Stimulated activated CD8-positive, alpha-beta memory T cell treated with anti-CD3 and anti-CD28 coated beads, Interleukin-4, amount 100 ng/mL, for 4 hours (primary cell): ENCODE results near the gene TET1.
"Not testable (repeated sequence)": the region's sequence is repeated elsewhere in the genome, so short reads cannot be mapped to it uniquely, and the experiment has no call there.

ENCODE experiments used
- DNase-seq, 2 donors: peaks; one replicate each; pipeline ENCODE4 v3.0.0-alpha.2; 2020; ENCODE audit warnings: low read depth in 2 of 2, low spot score in 1 of 2

Gene TET1

GRCh38 chr10:68560186-68560942, at the start of gene TET1:
Gene TET1, plus strand, starts transcription at chr10:68560337. Its CDS starts 12,002 bp downstream, at chr10:68572339.
- no peak for DNase-seq

DNA sequence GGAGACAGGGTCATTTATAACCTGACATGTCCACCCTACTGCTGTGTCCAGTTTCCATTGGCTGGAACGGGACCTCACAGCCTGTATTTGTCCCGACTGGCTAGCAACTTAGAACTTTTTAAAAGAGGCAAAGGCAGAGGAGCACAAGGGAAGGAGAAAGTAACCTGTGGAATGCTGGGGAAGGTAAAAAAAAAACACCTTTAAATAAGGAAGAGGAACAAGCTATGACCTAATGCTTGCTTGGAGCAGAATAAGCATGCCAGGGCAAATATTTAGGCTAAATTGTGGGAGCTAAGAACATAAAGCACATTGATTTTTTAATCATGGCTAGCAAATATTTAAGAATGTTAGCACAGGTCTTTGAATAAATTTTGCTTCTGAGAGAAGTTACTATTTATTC, 43.9 kb upstream of the TET1 start:
- DNase-seq = not testable (repeated sequence)

DNA sequence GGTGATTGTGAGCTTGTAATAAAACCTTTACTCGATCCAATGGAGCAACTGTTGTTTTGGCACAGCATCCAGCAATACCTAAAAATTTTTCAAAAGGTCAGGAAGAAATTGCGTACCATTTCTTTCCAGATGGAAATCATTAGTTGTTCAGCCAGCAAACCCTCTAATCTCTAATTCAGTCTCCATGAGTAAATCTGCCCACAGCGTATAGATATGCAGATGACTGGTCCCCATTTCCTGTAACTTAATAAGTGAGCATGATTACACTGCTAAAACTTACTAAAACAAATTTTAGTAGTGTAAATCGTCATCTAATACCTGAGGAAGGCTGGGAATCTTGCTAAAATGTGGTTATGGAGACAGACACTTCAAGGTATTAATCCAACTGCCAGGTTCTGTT, 43.4 kb upstream of the TET1 start:
- DNase-seq = no peak

- no peak for DNase-seq
These were observed 42.9 kb upstream of the TET1 start for GRCh38 chr10:68517188-68517587.

DNA sequence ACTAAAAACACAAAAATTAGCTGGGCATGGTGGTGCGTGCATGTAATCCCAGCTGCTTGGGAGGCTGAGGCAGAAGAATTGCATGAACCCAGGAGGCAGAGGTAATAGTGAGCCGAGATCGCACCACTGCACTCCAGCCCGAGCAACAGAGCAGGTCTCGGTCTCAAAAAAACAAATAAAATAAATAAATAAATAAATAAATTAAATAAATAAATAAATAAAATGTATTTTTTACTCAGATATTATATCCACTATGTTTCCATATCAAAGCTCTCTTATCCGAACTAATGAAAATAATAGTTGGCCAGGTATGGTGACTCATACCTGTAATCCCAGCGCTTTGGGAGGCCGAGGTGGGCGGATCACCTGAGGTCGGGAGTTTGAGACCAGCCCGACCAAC, 41.5 kb upstream of the TET1 start:
- DNase-seq = not testable (repeated sequence)

DNA sequence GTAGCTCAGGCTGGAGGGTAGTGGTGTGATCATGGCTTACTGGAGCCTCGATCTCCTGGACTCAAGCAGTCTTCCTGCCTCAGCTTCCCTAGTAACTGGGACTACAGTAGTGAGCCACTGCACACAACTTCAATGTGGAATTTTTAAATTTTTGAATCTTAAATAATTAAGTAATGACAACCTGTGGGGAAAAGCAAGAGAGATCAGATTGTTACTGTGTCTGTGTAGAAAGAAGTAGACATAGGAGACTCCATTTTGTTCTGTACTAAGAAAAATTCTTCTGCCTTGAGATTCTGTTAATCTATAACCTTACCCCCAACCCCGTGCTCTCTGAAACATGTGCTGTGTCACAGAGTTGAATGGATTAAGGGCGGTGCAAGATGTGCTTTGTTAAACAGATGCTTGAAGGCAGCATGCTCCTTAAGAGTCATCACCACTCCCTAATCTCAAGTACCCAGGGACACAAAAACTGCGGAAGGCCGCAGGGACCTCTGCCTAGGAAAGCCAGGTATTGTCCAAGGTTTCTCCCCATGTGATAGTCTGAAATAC, 34.6 kb upstream of the TET1 start:
- DNase-seq = not testable (repeated sequence)

GRCh38 chr10:68526634-68527307, 33.4 kb upstream of the TET1 start:
- DNase-seq = no peak

DNA sequence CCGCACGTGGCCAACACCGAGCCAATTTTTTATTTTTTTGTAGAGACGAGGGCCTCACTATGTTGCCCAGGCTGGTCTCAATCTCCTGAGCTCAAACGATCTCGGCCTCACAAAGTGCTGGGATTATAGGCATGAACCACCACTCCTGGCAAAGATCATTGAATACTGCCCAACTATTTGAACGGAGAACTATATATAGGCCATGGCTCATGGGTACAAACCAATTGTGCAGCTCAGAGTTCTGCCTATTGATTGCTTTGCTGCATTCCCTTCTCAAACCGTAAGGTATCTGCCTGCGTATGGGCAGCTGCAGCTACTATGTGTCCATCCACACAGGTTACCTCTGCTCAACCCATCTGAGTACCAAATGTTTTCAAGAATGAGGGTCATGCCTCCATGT, 23.2 kb upstream of the TET1 start:
- no peak for DNase-seq

- no peak for DNase-seq
These were observed 22.3 kb upstream of the TET1 start for GRCh38 chr10:68537796-68538195.

DNA sequence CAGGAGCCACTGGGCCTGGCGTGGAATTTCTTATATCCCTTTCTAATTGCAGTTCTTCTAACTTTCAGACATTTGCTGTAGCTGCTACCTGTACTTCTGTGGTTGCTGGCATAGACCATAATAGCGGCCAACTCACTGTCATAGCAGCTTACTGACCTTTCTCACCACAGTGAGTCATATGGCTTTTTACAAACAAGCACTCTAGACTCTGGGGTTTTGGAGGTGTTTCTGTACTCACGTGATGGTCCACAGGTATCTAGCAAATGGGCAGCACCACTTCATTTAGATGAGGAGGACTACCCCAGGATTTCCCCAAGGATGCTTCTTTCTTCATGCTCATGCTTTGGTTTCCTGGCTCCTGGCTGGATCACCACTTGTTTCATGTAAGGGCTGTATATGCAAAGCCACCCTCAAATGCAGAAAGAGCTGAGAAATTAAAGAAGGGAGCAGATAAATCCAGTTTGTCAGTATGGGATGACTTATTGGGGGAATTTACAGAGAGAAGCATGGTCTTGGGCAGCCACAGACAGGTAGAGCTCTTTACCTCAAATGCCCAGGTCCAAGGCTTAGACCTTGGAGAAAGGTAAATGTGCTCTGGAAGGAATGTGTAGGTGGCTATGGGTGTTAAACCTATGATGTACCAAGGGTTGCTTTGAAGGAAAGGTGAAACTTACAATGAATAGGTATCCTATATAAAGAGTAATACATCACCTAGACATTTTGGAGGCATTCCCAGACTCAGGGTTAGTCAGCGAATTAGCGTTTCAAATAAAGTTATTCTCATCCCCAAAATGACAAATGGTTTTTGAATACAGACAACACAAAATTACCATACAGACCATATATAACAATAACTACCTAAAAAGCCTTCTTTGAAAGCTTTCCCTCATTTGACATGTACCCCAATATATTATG, 16.9 kb upstream of the TET1 start:
- DNase-seq = no peak

DNA sequence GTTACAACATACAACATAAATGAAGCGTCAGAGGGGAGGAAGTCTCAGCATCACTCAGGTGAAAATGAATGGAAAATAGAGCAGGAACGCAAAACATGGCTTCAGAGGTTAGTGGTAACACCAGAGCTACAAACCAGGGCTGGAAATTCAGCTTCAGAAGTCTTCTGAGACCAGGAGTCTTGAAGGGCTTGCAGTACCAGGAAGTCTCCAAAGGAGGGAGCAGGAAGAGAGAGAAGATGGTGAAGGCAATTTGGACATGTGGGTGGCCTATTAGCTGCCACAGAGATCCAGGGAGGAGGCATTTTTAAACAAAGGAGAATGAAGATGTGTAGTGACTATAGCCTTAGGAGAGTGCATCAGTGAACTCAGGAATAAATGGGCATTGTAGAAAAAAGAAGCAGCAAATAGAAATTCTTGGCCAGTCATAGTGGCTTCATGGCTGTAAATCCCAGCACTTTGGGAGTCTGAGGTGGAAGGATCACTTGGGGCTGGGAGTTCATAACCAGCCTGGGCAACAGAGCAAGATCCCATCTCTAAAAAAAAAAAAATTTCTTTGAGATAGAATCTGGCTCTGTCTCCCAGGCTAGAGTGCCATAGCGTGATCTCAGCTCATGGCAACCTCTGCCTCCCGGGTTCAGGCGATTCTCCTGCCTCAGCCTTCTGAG, 9.3 kb upstream of the TET1 start:
- DNase-seq = no peak

DNA sequence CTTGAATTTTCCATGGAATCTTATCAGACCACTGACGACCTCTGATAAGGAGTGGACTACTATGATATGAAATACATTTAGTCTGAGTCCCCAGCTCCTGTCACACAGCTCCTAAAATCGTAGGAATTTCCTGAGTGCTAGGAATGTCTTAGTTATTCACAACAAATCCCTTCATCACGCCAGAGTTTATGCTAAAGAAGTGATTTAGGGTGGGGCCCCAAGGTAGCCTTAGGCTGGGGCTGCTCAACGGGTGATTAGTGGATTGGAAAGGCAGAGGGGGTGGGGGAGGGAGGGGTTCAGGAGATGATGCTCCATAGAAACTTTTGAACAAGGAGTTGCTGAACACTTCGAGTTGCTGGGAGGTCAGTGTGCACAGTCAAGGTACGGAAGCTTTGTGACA, 7.0 kb upstream of the TET1 start:
- DNase-seq = no peak

DNA sequence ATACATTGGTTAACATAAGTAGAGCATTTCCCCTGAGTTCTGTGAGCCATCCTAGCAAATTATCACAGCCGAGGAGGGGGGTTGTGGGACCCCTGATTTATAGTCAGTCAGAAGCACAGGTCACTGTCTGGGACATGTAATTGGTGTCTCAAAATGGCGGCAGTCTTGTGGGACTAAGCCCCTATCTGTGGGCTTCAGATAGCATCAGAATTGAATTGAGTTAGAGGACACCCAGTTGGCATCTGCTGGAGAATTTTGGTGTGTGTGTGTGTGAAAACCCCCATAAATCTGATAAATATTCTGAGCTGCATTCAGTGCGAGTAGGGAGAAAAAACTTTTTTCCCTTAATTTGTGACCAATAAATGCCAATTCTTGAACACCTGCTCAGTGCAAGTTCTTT, 6.5 kb upstream of the TET1 start:
- DNase-seq = no peak

GRCh38 chr10:68558478-68558877, 1.7 kb upstream of the TET1 start:
- no peak for DNase-seq

DNA sequence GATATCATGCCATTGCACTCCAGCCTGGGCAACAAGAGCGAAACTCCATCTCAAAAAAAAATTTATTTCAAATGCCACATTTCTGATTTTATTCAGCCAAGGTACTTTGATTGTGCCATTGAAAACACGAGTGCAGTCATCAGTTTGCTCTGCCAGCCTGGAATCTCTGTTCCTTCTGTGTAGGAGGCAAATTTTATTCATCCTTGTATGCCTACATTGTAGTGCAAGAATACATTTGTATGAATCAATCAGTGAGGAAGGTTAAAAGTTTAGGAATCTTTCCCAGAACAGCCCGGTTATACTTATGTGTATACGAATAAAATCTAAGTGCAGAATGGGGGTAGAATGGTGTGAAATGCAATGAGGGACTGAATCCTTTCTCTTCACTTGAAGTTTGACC, 886 bp upstream of the TET1 start:
- no peak for DNase-seq

GRCh38 chr10:68559841-68560185, 324 bp upstream of the TET1 start:
- DNase-seq = no peak

DNA sequence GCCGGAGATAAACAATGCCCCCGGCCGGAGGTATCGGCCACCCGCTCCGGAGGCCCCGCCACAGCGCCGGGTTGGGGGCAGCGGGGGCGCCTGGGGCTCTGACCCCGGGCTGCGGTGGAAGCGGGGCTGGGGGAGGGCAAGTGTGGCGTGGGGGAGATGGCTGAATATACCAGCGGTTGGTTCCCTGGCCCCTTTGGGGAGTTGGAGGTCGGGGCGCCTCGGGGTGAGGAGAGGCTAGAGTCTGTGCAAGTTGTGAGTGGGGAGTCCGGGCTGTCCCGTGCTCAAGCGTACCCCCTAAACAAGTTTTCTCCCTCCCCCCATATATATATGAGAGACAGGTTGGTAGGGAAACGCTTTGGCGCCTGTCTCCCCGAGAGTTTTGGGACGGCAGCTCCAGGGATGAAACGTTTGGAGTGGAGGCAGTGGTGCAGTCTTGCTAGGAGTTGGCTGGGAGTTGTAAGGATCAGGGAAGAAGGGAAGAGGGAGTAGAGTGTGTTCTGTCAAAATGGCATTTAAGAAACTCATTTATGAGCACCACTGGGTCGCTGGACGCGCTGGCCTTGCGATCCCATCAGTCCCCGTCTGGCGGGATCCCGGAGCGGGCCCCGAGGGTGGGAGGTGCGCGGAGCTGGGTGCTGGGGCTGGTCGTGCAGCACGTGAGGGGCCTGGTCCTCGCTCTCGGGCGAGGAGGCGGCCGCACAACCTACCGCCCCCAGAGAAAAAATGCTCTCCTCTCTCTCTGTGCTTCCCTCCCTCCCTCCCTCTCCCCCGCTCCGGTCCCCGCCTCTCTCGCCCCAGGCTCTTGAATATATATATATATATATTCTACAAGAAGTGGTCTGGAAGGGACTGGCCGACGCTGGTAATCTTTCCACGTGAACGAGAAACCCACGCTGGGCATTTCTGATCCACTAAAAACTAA, 1.1 kb downstream of the TET1 start:
- no peak for DNase-seq

DNA sequence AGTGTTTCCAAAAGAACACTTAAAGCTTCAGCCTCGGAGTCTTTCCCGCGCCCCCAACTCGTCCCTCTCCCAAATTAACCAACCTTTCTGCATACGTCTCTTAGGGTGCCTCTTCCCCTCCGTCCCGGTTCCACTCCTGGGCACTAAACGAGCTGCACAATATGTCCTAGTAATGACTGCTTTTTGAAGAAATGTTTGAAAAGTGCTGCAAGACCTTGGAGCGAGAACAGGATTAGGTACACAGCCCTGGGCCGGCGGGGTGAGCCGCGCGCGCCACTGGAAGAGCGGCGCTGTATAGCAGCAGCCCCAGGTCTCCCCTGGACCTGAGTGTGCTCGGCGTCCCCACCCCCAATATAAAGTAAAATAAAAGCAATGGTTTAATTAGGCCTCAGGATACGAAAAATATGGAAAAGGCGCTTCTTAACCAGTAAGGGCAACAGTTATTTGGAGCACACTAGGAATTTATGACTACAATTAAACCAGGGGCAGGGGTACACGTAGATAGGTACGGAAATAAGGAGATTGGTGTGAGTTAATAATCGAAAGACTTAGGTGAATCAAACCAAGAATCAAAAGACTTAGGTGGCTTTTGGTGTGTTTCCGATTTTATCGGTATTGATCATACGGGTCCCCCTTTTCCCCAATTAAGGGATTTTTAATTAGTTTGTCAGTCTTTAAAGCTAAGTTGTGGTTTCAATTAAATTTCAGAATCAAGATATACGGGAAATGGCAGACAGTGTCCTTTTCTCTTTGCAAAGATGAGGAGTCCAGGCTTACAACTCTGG, 1.9 kb downstream of the TET1 start:
- DNase-seq = no peak
